GM19452 (cell line): ENCODE measurements around the gene SETD1A.

Source experiments
- ATAC-seq: cut with Tn5 transposase; IDR thresholded peaks from one replicate; pipeline ENCODE4 v1.9.1; 2021; ENCODE audit not compliant: unreplicated experiment

Gene SETD1A

DNA sequence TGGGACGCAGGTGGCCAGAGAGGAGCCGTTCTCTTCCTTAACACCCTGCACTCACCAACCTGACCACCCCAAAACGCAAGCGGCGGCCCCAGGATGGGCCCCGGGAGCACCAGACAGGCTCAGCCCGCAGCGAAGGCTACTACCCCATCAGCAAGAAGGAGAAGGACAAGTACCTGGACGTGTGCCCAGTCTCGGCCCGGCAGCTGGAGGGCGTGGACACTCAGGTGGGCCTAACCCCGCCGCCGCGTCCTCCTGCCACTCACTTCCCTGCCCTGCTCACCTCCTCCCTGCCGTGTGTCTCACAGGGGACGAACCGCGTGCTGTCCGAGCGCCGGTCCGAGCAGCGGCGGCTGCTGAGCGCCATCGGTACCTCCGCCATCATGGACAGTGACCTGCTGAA is 22.9 kb downstream of the SETD1A start:
- ATAC-seq, result no peak

DNA sequence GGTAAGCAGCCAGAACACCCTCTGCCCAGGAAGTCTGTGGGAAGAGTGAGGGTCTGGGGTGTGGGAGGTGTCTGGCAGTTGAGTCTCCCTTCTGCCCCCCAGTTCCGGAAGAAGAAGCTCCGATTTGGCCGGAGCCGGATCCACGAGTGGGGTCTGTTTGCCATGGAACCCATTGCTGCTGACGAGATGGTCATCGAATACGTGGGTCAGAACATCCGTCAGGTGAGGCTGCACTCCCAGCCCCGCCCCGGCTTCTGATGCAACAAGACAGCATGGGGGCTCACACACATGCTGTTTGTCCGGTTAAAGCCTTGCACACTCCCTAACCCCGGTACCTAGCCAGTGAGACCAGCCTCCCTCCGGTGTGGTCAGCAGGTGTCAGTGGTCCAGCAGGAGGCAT is 23.4 kb downstream of the SETD1A start:
- ATAC-seq, result no peak

DNA sequence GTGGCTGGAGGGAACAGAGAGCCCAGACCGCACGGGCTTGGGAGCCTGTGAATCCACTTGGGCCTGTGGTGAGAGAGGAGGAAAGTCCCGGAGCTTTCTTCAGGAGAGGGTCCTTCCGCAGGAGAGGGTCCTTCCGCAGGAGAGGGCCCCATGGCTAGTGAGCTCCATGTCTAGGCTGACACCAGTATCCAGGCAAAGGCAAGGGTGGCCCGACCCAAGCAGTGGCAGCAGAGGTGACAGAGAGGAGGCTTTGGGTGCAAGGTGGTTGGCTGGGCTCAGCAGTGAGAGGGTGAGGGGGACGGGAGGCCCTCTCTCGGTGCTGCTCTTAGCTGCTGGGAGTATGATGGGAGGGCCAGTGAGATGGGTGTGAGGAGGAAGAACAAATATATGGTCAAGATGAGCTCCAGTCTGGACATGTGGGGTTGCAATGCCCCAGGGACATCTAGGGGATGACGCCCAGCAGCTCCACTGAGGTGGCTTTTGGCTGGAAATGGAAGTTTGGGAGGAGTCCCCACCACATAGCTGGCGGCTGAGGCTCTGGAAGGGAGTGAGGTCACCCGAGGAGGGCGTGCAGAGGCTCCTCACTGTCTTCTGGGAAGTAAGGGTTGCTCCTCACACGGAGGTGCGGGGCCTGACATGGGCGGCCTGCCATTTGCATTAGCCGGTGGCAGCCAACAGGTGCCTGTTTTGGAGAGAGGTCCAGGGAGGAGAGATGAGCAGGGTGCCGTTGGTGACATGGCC is 25.2 kb downstream of the SETD1A start:
- ATAC-seq, result no peak

GRCh38 chr16:30983289-30983889 is 25.8 kb downstream of the SETD1A start:
- no peak for ATAC-seq

DNA sequence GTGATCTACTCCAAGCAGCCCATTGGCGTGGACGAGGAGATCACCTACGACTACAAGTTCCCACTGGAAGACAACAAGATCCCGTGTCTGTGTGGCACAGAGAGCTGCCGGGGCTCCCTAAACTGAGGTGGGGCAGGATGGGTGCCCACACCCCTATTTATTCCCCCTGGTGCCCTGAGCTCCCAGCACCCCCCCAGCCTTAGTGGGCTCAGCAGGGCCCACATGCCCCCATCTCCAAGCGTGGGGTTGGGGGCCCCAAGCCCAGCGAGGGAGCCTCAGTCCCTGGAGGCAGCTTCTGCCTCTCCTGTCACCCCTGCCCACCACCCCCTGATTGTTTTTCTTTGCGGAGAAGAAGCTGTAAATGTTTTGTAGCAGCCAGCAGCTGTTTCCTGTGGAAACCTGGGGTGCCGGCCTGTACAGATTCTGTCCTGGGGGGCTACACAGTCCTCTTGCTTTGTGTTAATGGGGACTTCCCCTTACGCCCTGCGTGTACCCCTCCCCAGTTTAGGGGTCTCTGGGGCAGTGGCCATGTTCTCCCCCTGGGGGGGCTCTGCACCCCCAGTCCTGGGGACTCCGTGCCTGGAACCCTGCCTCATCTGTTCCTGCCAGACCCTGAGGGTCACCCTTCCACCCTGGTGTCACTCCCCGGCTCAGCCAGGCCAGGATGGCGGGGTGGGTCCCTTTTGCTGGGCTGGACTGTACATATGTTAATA is 26.5 kb downstream of the SETD1A start:
- no peak for ATAC-seq

GRCh38 chr16:30984669-30985400 is 27.3 kb downstream of the SETD1A start, which contains the start of gene HSD3B7:
Gene HSD3B7, plus strand, starts transcription at chr16:30985207. Its CDS starts 452 bp downstream, at chr16:30985659.
- ATAC-seq, result no peak

- ATAC-seq, result no peak
Observed at GRCh38 chr16:30985401-30986128, 28.0 kb downstream of the SETD1A start.

GRCh38 chr16:30986129-30986991 is 28.8 kb downstream of the SETD1A start:
- no peak for ATAC-seq

DNA sequence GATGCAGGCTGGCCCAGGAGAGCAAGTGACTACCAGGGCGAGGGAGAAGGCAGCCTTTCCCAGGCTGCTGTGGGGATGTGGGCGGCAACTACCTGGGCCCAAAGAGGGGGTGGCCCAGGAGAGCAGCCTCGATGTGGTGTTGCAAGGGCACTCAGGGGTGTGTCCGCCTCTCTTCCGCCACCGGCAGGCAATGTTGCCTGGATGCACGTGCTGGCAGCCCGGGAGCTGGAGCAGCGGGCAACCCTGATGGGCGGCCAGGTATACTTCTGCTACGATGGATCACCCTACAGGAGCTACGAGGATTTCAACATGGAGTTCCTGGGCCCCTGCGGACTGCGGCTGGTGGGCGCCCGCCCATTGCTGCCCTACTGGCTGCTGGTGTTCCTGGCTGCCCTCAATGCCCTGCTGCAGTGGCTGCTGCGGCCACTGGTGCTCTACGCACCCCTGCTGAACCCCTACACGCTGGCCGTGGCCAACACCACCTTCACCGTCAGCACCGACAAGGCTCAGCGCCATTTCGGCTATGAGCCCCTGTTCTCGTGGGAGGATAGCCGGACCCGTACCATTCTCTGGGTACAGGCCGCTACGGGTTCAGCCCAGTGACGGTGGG is 30.1 kb downstream of the SETD1A start:
- ATAC-seq, result no peak

DNA sequence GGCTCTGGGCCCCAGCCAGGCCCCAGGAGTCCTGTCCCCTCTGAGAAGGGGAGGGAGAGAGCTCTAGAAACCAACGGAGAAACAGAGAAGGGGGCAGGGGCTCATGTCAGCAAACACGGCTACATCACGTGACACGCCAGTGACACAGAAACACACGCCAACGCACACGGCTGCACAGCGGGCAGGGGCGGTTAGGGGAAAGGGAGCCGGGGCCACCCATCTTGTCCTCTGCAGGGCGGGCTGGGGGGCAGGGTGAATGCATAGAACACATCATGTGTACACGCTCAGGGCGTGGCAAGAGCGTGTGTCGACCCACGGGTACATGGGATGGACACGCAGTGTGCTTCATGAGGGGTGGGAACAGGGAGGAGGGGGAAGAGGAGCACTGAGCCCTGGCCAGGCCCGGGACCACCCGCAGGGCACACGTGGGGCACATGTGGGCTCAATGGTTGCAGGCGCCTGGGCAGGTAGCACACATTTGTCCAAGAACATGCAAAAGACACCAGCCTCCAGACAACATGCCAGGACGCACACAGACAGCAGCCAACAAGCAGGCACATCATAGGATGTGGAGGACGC is 32.0 kb downstream of the SETD1A start:
- no peak for ATAC-seq

GRCh38 chr16:30990105-30990504 is 32.6 kb downstream of the SETD1A start:
- no peak for ATAC-seq

DNA sequence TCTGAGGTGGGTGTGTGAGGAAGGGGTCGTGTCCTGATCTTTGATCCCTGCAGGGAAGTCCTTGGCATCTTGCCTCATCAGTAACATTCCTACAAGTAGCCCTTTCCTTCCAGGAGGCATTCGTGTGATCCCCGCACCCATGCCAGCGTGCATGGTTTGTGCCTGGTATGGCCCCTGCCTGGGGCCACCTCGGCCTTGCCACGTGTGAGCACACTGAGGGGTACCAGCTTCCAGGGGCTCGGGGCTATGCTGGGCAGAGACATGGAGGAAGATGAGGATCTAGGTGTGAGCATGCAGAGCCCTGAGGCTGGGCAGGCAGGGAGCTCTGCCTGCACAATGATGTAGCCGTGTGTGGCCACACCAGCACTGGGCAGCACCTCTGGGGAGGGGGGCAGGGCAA is 33.5 kb downstream of the SETD1A start:
- ATAC-seq, result no peak

GRCh38 chr16:30992276-30992780 is 34.8 kb downstream of the SETD1A start:
- ATAC-seq, result no peak

DNA sequence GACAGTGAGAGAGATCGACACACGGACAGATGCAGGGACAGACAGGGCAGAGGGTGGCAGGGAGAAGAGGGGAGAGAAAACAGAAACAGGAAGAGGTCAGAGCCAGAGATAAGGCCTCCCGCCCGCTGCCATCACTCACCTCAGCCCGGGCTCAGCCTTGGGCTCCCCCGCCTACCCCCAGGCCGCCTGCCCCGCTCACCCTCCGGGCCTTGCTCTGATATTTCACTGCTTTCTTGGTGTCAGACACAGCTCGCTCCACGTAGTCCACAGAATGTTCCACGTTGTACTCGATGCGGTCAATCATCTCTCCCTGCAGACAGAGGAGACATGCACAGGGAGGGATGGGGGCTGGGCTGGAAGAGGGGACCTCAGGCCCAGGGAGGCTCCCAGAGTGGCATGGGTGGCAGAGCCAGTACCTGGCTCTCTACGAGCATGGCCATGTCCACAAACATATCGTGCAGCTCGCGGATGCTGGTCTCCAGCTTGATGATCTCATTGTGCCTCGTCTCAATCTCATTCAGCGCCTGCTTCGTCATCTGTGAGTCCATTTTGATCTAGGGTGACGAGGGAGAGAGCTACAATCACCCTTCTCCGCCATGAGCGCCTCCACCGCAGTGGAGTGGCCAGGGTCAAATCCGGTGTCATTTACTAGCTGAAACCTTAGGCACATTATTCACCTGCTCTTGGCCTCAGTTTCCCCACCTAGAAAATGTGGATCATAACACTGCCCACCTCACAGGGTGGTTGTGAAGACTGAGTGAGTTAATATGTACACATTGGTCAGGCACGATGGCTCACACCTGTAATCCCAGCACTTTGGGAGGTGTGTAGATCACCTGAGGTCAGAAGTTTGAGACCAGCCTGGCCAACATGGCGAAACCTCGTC is 35.6 kb downstream of the SETD1A start:
- ATAC-seq, result no peak

GRCh38 chr16:30995927-30996323 is 38.4 kb downstream of the SETD1A start:
- no peak for ATAC-seq

DNA sequence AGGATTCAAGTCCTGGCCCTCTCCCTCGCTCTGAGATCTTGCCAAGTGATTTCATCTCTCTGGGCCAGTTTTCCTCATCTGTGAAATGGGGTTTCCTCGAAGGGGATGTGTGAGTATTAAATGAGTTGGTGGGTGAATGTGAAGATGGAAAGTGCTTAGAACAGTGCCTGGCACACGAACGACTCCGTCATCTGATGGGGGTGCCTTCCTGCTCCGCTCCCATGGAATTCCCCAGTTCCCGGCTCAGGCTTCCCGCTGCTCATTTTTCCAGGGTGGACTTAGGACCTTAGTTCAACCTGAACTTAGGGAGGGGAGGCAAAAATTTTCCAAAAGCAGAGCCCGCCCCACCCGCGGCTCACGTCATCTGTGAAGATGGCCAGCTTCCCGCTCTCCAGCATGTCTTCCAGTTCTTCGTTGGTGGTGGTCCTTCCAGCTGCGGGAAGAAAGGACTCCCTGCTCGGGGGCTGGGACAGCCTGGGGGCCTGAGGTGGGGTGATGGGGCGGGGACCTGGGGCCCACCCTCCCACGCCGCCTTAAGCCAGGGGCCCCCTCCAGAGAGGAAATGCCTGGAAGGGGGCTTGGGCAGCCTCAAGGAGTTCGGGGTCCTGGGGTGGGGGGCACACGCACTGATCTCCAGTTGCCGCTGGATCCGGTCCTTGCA is 38.9 kb downstream of the SETD1A start:
- no peak for ATAC-seq

- ATAC-seq, result peak; percentile 76
Observed at GRCh38 chr16:30996985-30997724, 39.6 kb downstream of the SETD1A start.
